ENCODE results near the gene RAI1.
"Not testable (repeated sequence)": the region's sequence is repeated elsewhere in the genome, so short reads cannot be mapped to it uniquely, and the experiment has no call there.

The RAI1 gene

GRCh38 chr17:17682737-17683680 is 1.8 kb downstream of the RAI1 start:
- DNase-seq (ENCODE audit: low read depth): no peak
- H3K4me3 ChIP-seq (ENCODE audit: low read depth, low read length): peak overlapping the region; percentile 85
- TF ChIP-seq CTCF (IDR thresholded peaks at IDR 0.05; ENCODE audit: control insufficient read depth, extremely low read depth, insufficient read depth): no peak

GRCh38 chr17:17683710-17684365 is 2.6 kb downstream of the RAI1 start:
- no peak for TF ChIP-seq CTCF (IDR thresholded peaks at IDR 0.05; ENCODE audit: control insufficient read depth, extremely low read depth, insufficient read depth)
- DNase-seq (ENCODE audit: low read depth): no peak
- peak overlapping the region; percentile 85 for H3K4me3 ChIP-seq (ENCODE audit: low read depth, low read length)

DNA sequence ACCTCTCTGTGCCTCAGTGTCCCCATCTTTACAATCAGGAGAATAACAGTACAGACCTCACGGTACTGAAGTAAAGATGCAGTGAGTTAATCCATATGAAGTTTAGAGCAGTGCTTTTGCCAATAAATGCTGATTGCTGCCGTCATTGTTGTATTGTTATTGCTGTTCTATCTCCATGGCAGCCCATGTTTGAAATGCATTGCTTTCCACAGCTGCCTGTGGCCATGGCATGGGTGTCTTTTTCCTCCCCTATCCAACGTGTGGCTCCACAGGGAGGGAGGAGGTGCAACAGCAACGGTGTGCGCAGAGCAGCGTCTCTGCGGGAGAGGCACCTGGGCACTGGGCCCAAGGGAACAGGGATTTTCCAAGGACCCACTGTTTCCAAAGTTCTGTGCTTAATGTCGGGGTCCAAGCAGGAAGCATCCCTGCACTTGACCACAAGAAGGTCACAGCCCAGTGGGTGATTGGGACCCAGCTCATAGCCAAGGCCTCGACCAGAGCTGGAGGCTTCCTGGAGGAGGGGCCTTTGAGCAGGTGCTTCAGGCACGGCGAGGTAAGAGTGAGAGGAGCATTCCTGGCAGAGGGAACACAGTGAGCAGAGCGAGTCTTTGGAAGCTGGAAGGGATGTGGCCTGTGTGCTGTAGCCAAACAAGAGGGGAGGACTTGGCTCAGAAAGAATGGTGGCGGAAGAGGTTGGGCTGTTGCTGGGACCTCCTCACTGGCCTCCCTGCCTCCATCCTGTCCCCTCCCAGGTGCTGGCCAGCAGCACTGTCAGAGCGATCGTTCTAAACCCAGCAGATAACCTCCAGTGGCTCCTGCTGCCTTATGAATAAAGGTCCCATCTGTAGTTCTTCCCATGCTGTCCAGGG is 3.9 kb downstream of the RAI1 start:
- DNase-seq (ENCODE audit: low read depth): peak; percentile 81
- TF ChIP-seq CTCF (IDR thresholded peaks at IDR 0.05; ENCODE audit: control insufficient read depth, extremely low read depth, insufficient read depth): no peak
- peak overlapping the region; percentile 28; the same call in 1 of the 2 replicates for H3K4me3 ChIP-seq (ENCODE audit: low read depth, low read length)

DNA sequence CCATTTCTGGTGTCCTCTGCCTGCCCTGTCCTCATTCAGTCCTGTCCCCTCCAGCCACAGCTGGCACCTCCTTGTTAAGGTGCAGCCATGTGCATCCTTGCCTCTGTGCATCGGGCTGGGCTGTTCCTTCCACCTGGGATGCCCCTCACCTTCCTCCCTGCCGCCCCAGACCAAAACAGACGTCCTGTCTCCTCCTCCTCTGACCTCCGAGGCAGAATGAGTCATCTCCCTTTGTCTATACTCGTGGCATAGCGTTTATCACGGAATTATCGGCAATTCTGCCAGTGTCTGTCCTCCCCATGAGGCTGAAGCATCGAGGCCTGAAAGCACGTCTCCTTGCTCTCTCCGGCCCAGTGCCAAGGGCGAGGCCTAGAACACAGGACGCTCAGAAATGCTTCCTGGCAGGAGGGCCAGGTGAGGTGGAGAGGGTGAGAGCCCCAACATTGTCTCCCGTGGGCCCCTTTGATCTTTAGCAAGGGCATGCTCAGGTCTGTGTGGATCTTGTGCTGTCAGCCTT is 4.6 kb downstream of the RAI1 start:
- no peak for DNase-seq (ENCODE audit: low read depth)
- peak overlapping the region; percentile 28 for H3K4me3 ChIP-seq (ENCODE audit: low read depth, low read length)
- TF ChIP-seq CTCF (IDR thresholded peaks at IDR 0.05; ENCODE audit: control insufficient read depth, extremely low read depth, insufficient read depth): no peak

DNA sequence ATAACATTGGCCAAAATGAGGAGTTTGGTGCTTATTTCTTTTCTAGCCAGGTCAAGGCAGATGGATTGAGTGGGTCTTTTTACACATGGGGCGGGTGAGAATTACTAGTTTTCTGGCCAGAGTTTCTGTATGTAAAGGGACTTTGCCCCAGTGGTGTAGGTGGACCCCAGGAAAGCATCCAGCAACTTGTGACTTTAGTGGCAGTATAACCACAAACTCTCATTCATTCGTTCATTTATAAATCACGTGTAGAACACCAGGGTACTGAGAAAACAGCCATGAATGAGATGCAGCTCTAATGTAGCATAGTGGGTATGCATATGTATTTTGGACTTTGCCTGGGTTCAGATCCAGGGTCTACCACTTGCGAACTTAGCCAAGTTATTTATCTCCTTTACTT is 8.1 kb downstream of the RAI1 start:
- no peak overlapping the region for H3K4me3 ChIP-seq (ENCODE audit: low read depth, low read length)
- TF ChIP-seq CTCF (IDR thresholded peaks at IDR 0.05; ENCODE audit: control insufficient read depth, extremely low read depth, insufficient read depth): no peak
- no peak for DNase-seq (ENCODE audit: low read depth)

- not testable (repeated sequence) for DNase-seq (ENCODE audit: low read depth); H3K4me3 ChIP-seq (ENCODE audit: low read depth, low read length)
These were observed 9.0 kb downstream of the RAI1 start for GRCh38 chr17:17690233-17690632.
